GM12878 (cell line): ENCODE results near the gene WSCD1. TPM values are rescaled to one million over a fixed set of nuclear protein-coding genes. Genes with fewer than 3 reads are reported as not detected.

Experiments used
- ATAC-seq: fragments of 200-7000 bp; cut with Tn5 transposase; 3 replicates; pipeline ENCODE4 v1.9.1; 2020; ENCODE audit warnings: mild to moderate bottlenecking, moderate library complexity
- BruUV-seq: library from RNA; stranded (reverse); fragments of 400-500 nt; replicated peaks from 2 replicates; lab custom pipeline; 2021; lab: Mats Ljungman, UMichigan
- CTCF ChIA-PET: fragments of 300-600 bp; sonication (Branson Sonifier 250); formaldehyde crosslinking; extraction: SDS; loops from one replicate; lab custom pipeline; 2021; ENCODE audit warnings: inconsistent platforms; lab: Yijun Ruan, JAX
- POLR2A ChIA-PET: fragments of 350-600 bp; formaldehyde crosslinking; extraction: SDS; loops from one replicate; lab custom pipeline; 2021; ENCODE audit warnings: inconsistent platforms; lab: Charles Lee
- RAD21 ChIA-PET: fragments of 300-600 bp; sonication (Branson Sonifier 250); formaldehyde crosslinking; loops from one replicate; lab custom pipeline; 2023; ENCODE audit warnings: antibody characterized with exemption; ENCODE audit not compliant: unreplicated experiment; lab: Charles Lee
- SMC1A ChIA-PET: fragments of 300-600 bp; sonication (Branson Sonifier 250); formaldehyde crosslinking; loops from one replicate; lab custom pipeline; 2023; ENCODE audit not compliant: unreplicated experiment, uncharacterized antibody; lab: Charles Lee
- DNase-seq: peaks from one replicate; pipeline ENCODE4 v3.0.0-alpha.2; 2011; ENCODE audit warnings: low read depth, low spot score
- FAIRE-seq: peaks from 3 replicates; lab custom pipeline; 2011; peaks lifted over from hg19 to GRCh38; lab: Jason Lieb, UNC
- H2AFZ ChIP-seq: 2 replicates; pipeline ENCODE4 v1.6.0; 2011; ENCODE audit warnings: low read depth, low read length, control low read depth; ENCODE audit not compliant: control insufficient read depth
- H3K27ac ChIP-seq: 2 replicates; pipeline ENCODE4 v1.5.1; 2011; ENCODE audit warnings: control low read depth; ENCODE audit not compliant: control insufficient read depth, insufficient read depth
- H3K27me3 ChIP-seq, 2 experiments: replicated peaks in 1 of 2; 2 replicates each; pipeline versions ENCODE4 v1.6.0 to v1.6.1; 2011; ENCODE audit warnings: low read length in 1 of 2; ENCODE audit not compliant: control insufficient read depth in 2 of 2, insufficient read depth in 2 of 2
- H3K36me3 ChIP-seq, 2 experiments: 2 replicates each; pipeline ENCODE4 v1.5.1; 2011; ENCODE audit warnings: low read length in 1 of 2; ENCODE audit not compliant: control insufficient read depth in 2 of 2, insufficient read depth in 2 of 2
- H3K4me1 ChIP-seq: 2 replicates; pipeline ENCODE4 v1.6.1; 2011; ENCODE audit warnings: mild to moderate bottlenecking, low read length, moderate library complexity, mixed read lengths; ENCODE audit not compliant: control insufficient read depth, insufficient read depth
- H3K4me2 ChIP-seq: 2 replicates; pipeline ENCODE4 v1.6.0; 2011; ENCODE audit warnings: control low read depth; ENCODE audit not compliant: control insufficient read depth, insufficient read depth
- H3K4me3 ChIP-seq: fragments of 200-600 bp; sonication (generic); 2 replicates; pipeline ENCODE4 v1.5.1; 2016
- H3K79me2 ChIP-seq: 2 replicates; pipeline ENCODE4 v1.6.0; 2011; ENCODE audit warnings: low read length; ENCODE audit not compliant: control insufficient read depth, insufficient read depth
- H3K9ac ChIP-seq: 2 replicates; pipeline ENCODE4 v1.8.0; 2011; ENCODE audit warnings: low read length, control low read depth, mixed read lengths; ENCODE audit not compliant: control insufficient read depth, insufficient read depth
- H3K9me3 ChIP-seq: replicated peaks from 3 replicates; pipeline ENCODE4 v1.5.1; 2011; ENCODE audit warnings: mild to moderate bottlenecking, low read length; ENCODE audit not compliant: control insufficient read depth, insufficient read depth
- H4K20me1 ChIP-seq: 2 replicates; pipeline ENCODE4 v1.6.0; 2011; ENCODE audit not compliant: control insufficient read depth, insufficient read depth
- ASH2L ChIP-seq: fragments of 300-600, 200-600 bp; sonication (generic); IDR thresholded peaks from 2 replicates; pipeline ENCODE4 v1.6.1; 2017; ENCODE audit warnings: low read depth, mild to moderate bottlenecking, borderline replicate concordance
- CBX3 ChIP-seq: fragments of 200-600 bp; sonication (generic); IDR thresholded peaks from 2 replicates; pipeline ENCODE4 v1.6.1; 2016; ENCODE audit warnings: low read depth, borderline replicate concordance
- CTCF ChIP-seq, 3 experiments: IDR thresholded peaks in 2 of 3; conservative IDR thresholded peaks in 1 of 3; 2 replicates each; pipeline ENCODE4 v1.5.1; 2011; ENCODE audit warnings: low read depth in 3 of 3, low read length in 3 of 3, mild to moderate bottlenecking in 3 of 3, control low read depth in 2 of 3, moderate library complexity in 2 of 3, inconsistent platforms in 1 of 3, mixed read lengths in 1 of 3; ENCODE audit not compliant: control insufficient read depth in 2 of 3, insufficient read depth in 1 of 3; ENCODE audit errors: extremely low read depth in 1 of 3
- DPF2 ChIP-seq: fragments of 450-650 bp; IDR thresholded peaks from 2 replicates; pipeline ENCODE4 v1.6.1; 2017; ENCODE audit warnings: mild to moderate bottlenecking
- GABPA ChIP-seq: IDR thresholded peaks from 2 replicates; pipeline ENCODE4 v1.6.1; 2014; ENCODE audit warnings: antibody characterized with exemption, low read depth, mild to moderate bottlenecking, inconsistent platforms
- IKZF2 ChIP-seq, 2 experiments: fragments of 450-650 bp; IDR thresholded peaks; 2 replicates each; pipeline ENCODE4 v1.6.1; 2017; ENCODE audit warnings: mild to moderate bottlenecking in 2 of 2, moderate library complexity in 2 of 2
- IRF3 ChIP-seq: fragments of 450-650 bp; IDR thresholded peaks from 2 replicates; pipeline ENCODE4 v1.6.1; 2014; ENCODE audit warnings: mild to moderate bottlenecking
- KDM1A ChIP-seq: fragments of 200-600 bp; sonication (generic); IDR thresholded peaks from 2 replicates; pipeline ENCODE4 v1.6.1; 2016; ENCODE audit warnings: borderline replicate concordance
- PKNOX1 ChIP-seq: fragments of 450-650 bp; IDR thresholded peaks from 2 replicates; pipeline ENCODE4 v1.6.1; 2016; ENCODE audit warnings: mild to moderate bottlenecking
- PRDM15 ChIP-seq: fragments of 450-650 bp; formaldehyde crosslinking; IDR thresholded peaks from 2 replicates; pipeline ENCODE4 v1.4.0; 2020; ENCODE audit warnings: mild to moderate bottlenecking, moderate library complexity
- RELA ChIP-seq: fragments of 450-650 bp; IDR thresholded peaks from 2 replicates; pipeline ENCODE4 v1.8.0; 2014; ENCODE audit warnings: borderline replicate concordance; ENCODE audit not compliant: partially characterized antibody
- SMAD5 ChIP-seq: IDR thresholded peaks from 2 replicates; pipeline ENCODE4 v1.6.1; 2016; ENCODE audit warnings: antibody characterized with exemption, low read depth
- SP1 ChIP-seq: IDR thresholded peaks from one replicate; pipeline ENCODE4 v1.6.1; 2011; ENCODE audit warnings: low read depth, low read length
- USF2 ChIP-seq: IDR thresholded peaks from 2 replicates; pipeline ENCODE4 v1.6.1; 2011; ENCODE audit warnings: low read depth, low read length, improper control_type of control experiment, borderline replicate concordance
- ZNF274 ChIP-seq: IDR thresholded peaks from one replicate; pipeline ENCODE4 v1.8.0; 2011; ENCODE audit not compliant: insufficient read length, insufficient read depth
- WGBS: methylation state at CpG from one replicate; pipeline ENCODE4 v1.1.6; 2016; ENCODE audit warnings: low lambda C conversion rate; ENCODE audit not compliant: insufficient replicate concordance, insufficient coverage; ENCODE audit errors: missing lambda C conversion rate; 5-methylcytosine and 5-hydroxymethylcytosine counted together
- in situ Hi-C: fragments of 300-500 bp; cut with MboI; formaldehyde crosslinking; loops from 9 replicates; pipeline ENCODE4 v1.14.3; 2018; ENCODE audit warnings: mixed read lengths
- intact Hi-C: fragments of 100-400 bp; cut with micrococcal nuclease; formaldehyde crosslinking; loops from one replicate; pipeline ENCODE4 v1.14.2; 2022; ENCODE audit not compliant: unreplicated experiment
- polyA plus RNA-seq, 11 experiments: library from polyadenylated mRNA; depleted of rRNA in 4 of 11; unstranded in 6 of 11; stranded (reverse) in 5 of 11; fragments of >200 nt; fragmentation: Nextera tagmentation in 4 of 11; fragmentation: Illumina TruSeq in 1 of 11; extraction: Ambion mirVana in 4 of 11; extraction: Trizol in 1 of 11; gene quantifications; 1 replicate in 1 of 11; 2 replicates in 10 of 11; pipeline versions ENCODE4 v1.2.1 to v1.2.3, GENCODE V29; 2011 to 2016; ENCODE audit warnings: inconsistent platforms in 2 of 11, missing spikeins in 2 of 11, low read depth in 1 of 11
- total RNA-seq, 4 experiments: library from RNA; depleted of rRNA in 3 of 4; stranded (reverse); fragments of >200 nt in 3 of 4; fragmentation: Illumina TruSeq in 1 of 4; extraction: Trizol in 1 of 4; gene quantifications; 2 replicates each; pipeline versions ENCODE4 v1.2.1 to v1.2.3, GENCODE V29; 2013 to 2021

Gene WSCD1
- total and polyA plus RNA-seq, 10 of the 15 experiments (the other 5 are each of a cell fraction or from before 2014, with no cell fraction given): 0.01 to 0.16 TPM; not detected in 8

- no peaks in the 10 kb centered on the region for H3K79me2 ChIP-seq
- H3K4me1 ChIP-seq: no peaks in the 10 kb centered on the region
- ChIA-PET POLR2A (no interaction called here), SMC1A (no interaction called here), CTCF (no interaction called here), RAD21 (no interaction called here)
- H2AFZ ChIP-seq: no peak overlapping the region
- no peak overlapping the region for H3K4me2 ChIP-seq
- 0% methylated on average over 9 of the region's 9 CpGs for WGBS
- no peaks in the 10 kb centered on the region for H3K9me3 ChIP-seq
- no peak for ATAC-seq
- H3K9ac ChIP-seq: no peak overlapping the region
- BruUV-seq: no TSS peak
- DNase-seq: no peak
- H3K27me3 ChIP-seq: no peaks in the 10 kb centered on the region; a peak in 2 of 4 replicates
- intact Hi-C loops (no loop called here), in situ Hi-C loops (no loop called here)
- no peaks in the 10 kb centered on the region for H3K36me3 ChIP-seq
- H3K27ac ChIP-seq: no peak overlapping the region
- FAIRE-seq: no peak
- H4K20me1 ChIP-seq: no peaks in the 10 kb centered on the region
- H3K4me3 ChIP-seq: no peak overlapping the region
- TF ChIP-seq GABPA (no peak), ZNF274 (no peak), ASH2L (no peak), SP1 (no peak), RELA (no peak), IRF3 (no peak), PRDM15 (CRISPR knock-in tag) (no peak), DPF2 (no peak), SMAD5 (no peak), IKZF2 (IDR thresholded peaks at IDR 0.05) (no peak), CBX3 (no peak), KDM1A (no peak), CTCF (IDR thresholded peaks at IDR 0.05 in 2 of 3, conservative IDR thresholded peaks at IDR 0.05 in 1 of 3; ENCODE audit: control insufficient read depth in 2 of 3, extremely low read depth in 1 of 3, insufficient read depth in 1 of 3, low read depth in 3 of 3, low read length in 3 of 3) (no peak), PKNOX1 (no peak), USF2 (no peak)
Measured at GRCh38 chr17:6100146-6100545, 30.0 kb downstream of the WSCD1 start.
